GM12878 (cell line): ENCODE measurements around the gene TRIM51. TPM values are rescaled to one million over a fixed set of nuclear protein-coding genes. Genes with fewer than 3 reads are reported as not detected.

Experiments
- ATAC-seq: fragments of 200-7000 bp; cut with Tn5 transposase; 3 replicates; pipeline ENCODE4 v1.9.1; 2020; ENCODE audit warnings: mild to moderate bottlenecking, moderate library complexity
- BruUV-seq: library from RNA; stranded (reverse); fragments of 400-500 nt; replicated peaks from 2 replicates; lab custom pipeline; 2021; lab: Mats Ljungman, UMichigan
- CTCF ChIA-PET: fragments of 300-600 bp; sonication (Branson Sonifier 250); formaldehyde crosslinking; extraction: SDS; loops from one replicate; lab custom pipeline; 2021; ENCODE audit warnings: inconsistent platforms; lab: Yijun Ruan, JAX
- POLR2A ChIA-PET: fragments of 350-600 bp; formaldehyde crosslinking; extraction: SDS; loops from one replicate; lab custom pipeline; 2021; ENCODE audit warnings: inconsistent platforms; lab: Charles Lee
- RAD21 ChIA-PET: fragments of 300-600 bp; sonication (Branson Sonifier 250); formaldehyde crosslinking; loops from one replicate; lab custom pipeline; 2023; ENCODE audit warnings: antibody characterized with exemption; ENCODE audit not compliant: unreplicated experiment; lab: Charles Lee
- SMC1A ChIA-PET: fragments of 300-600 bp; sonication (Branson Sonifier 250); formaldehyde crosslinking; loops from one replicate; lab custom pipeline; 2023; ENCODE audit not compliant: unreplicated experiment, uncharacterized antibody; lab: Charles Lee
- DNase-seq: peaks from one replicate; pipeline ENCODE4 v3.0.0-alpha.2; 2011; ENCODE audit warnings: low read depth, low spot score
- FAIRE-seq: peaks from 3 replicates; lab custom pipeline; 2011; peaks lifted over from hg19 to GRCh38; lab: Jason Lieb, UNC
- H2AFZ ChIP-seq: 2 replicates; pipeline ENCODE4 v1.6.0; 2011; ENCODE audit warnings: low read depth, low read length, control low read depth; ENCODE audit not compliant: control insufficient read depth
- H3K27ac ChIP-seq: 2 replicates; pipeline ENCODE4 v1.5.1; 2011; ENCODE audit warnings: control low read depth; ENCODE audit not compliant: control insufficient read depth, insufficient read depth
- H3K27me3 ChIP-seq, 2 experiments: replicated peaks in 1 of 2; 2 replicates each; pipeline versions ENCODE4 v1.6.0 to v1.6.1; 2011; ENCODE audit warnings: low read length in 1 of 2; ENCODE audit not compliant: control insufficient read depth in 2 of 2, insufficient read depth in 2 of 2
- H3K36me3 ChIP-seq, 2 experiments: 2 replicates each; pipeline ENCODE4 v1.5.1; 2011; ENCODE audit warnings: low read length in 1 of 2; ENCODE audit not compliant: control insufficient read depth in 2 of 2, insufficient read depth in 2 of 2
- H3K4me1 ChIP-seq: 2 replicates; pipeline ENCODE4 v1.6.1; 2011; ENCODE audit warnings: mild to moderate bottlenecking, low read length, moderate library complexity, mixed read lengths; ENCODE audit not compliant: control insufficient read depth, insufficient read depth
- H3K4me2 ChIP-seq: 2 replicates; pipeline ENCODE4 v1.6.0; 2011; ENCODE audit warnings: control low read depth; ENCODE audit not compliant: control insufficient read depth, insufficient read depth
- H3K4me3 ChIP-seq: fragments of 200-600 bp; sonication (generic); 2 replicates; pipeline ENCODE4 v1.5.1; 2016
- H3K79me2 ChIP-seq: 2 replicates; pipeline ENCODE4 v1.6.0; 2011; ENCODE audit warnings: low read length; ENCODE audit not compliant: control insufficient read depth, insufficient read depth
- H3K9ac ChIP-seq: 2 replicates; pipeline ENCODE4 v1.8.0; 2011; ENCODE audit warnings: low read length, control low read depth, mixed read lengths; ENCODE audit not compliant: control insufficient read depth, insufficient read depth
- H3K9me3 ChIP-seq: replicated peaks from 3 replicates; pipeline ENCODE4 v1.5.1; 2011; ENCODE audit warnings: mild to moderate bottlenecking, low read length; ENCODE audit not compliant: control insufficient read depth, insufficient read depth
- H4K20me1 ChIP-seq: 2 replicates; pipeline ENCODE4 v1.6.0; 2011; ENCODE audit not compliant: control insufficient read depth, insufficient read depth
- CBFB ChIP-seq: IDR thresholded peaks from 2 replicates; pipeline ENCODE4 v1.6.1; 2016; ENCODE audit warnings: antibody characterized with exemption, low read depth
- ELK1 ChIP-seq: IDR thresholded peaks from 2 replicates; pipeline ENCODE4 v1.6.1; 2012; ENCODE audit warnings: low read depth, low read length, improper control_type of control experiment
- GABPA ChIP-seq: IDR thresholded peaks from 2 replicates; pipeline ENCODE4 v1.6.1; 2014; ENCODE audit warnings: antibody characterized with exemption, low read depth, mild to moderate bottlenecking, inconsistent platforms
- HSF1 ChIP-seq: fragments of 150-350 bp; IDR thresholded peaks from 2 replicates; pipeline ENCODE4 v1.6.1; 2014; ENCODE audit warnings: mild to moderate bottlenecking, low read depth, low read length
- MAX ChIP-seq: IDR thresholded peaks from 2 replicates; pipeline ENCODE4 v1.6.1; 2012; ENCODE audit warnings: low read depth, low read length, improper control_type of control experiment
- NKRF ChIP-seq: fragments of 450-650 bp; conservative IDR thresholded peaks from 2 replicates; pipeline ENCODE4 v1.6.1; 2017; ENCODE audit warnings: mild to moderate bottlenecking, moderate library complexity
- NR2C2 ChIP-seq: IDR thresholded peaks from 2 replicates; pipeline ENCODE4 v1.6.1; 2011; ENCODE audit warnings: borderline replicate concordance, low read depth; ENCODE audit not compliant: control insufficient read depth, insufficient read length
- PKNOX1 ChIP-seq: fragments of 450-650 bp; IDR thresholded peaks from 2 replicates; pipeline ENCODE4 v1.6.1; 2016; ENCODE audit warnings: mild to moderate bottlenecking
- RAD51 ChIP-seq: fragments of 450-650 bp; IDR thresholded peaks from 2 replicates; pipeline ENCODE4 v1.6.1; 2016; ENCODE audit warnings: moderate library complexity, mild to moderate bottlenecking, inconsistent platforms
- SMARCA5 ChIP-seq: fragments of 450-650 bp; IDR thresholded peaks from 2 replicates; pipeline ENCODE4 v1.6.1; 2017; ENCODE audit warnings: mild to moderate bottlenecking
- SP1 ChIP-seq: IDR thresholded peaks from one replicate; pipeline ENCODE4 v1.6.1; 2011; ENCODE audit warnings: low read depth, low read length
- SREBF2 ChIP-seq: IDR thresholded peaks from 2 replicates; pipeline ENCODE4 v1.6.1; 2012; ENCODE audit warnings: mild to moderate bottlenecking, low read length
- SUPT20H ChIP-seq: IDR thresholded peaks from 2 replicates; pipeline ENCODE4 v1.6.1; 2011; ENCODE audit warnings: low read depth, mild to moderate bottlenecking, low read length, moderate library complexity, borderline replicate concordance; ENCODE audit not compliant: control insufficient read depth
- ZNF384 ChIP-seq: IDR thresholded peaks from 2 replicates; pipeline ENCODE4 v1.6.1; 2012; ENCODE audit warnings: low read depth, mild to moderate bottlenecking, low read length, improper control_type of control experiment, borderline replicate concordance
- ZNF592 ChIP-seq: fragments of 450-650 bp; IDR thresholded peaks from 2 replicates; pipeline ENCODE4 v1.6.1; 2017; ENCODE audit warnings: mild to moderate bottlenecking, moderate library complexity
- WGBS: methylation state at CpG from one replicate; pipeline ENCODE4 v1.1.6; 2016; ENCODE audit warnings: low lambda C conversion rate; ENCODE audit not compliant: insufficient replicate concordance, insufficient coverage; ENCODE audit errors: missing lambda C conversion rate; 5-methylcytosine and 5-hydroxymethylcytosine counted together
- in situ Hi-C: fragments of 300-500 bp; cut with MboI; formaldehyde crosslinking; loops from 9 replicates; pipeline ENCODE4 v1.14.3; 2018; ENCODE audit warnings: mixed read lengths
- intact Hi-C: fragments of 100-400 bp; cut with micrococcal nuclease; formaldehyde crosslinking; loops from one replicate; pipeline ENCODE4 v1.14.2; 2022; ENCODE audit not compliant: unreplicated experiment
- polyA plus RNA-seq, 11 experiments: library from polyadenylated mRNA; depleted of rRNA in 4 of 11; unstranded in 6 of 11; stranded (reverse) in 5 of 11; fragments of >200 nt; fragmentation: Nextera tagmentation in 4 of 11; fragmentation: Illumina TruSeq in 1 of 11; extraction: Ambion mirVana in 4 of 11; extraction: Trizol in 1 of 11; gene quantifications; 1 replicate in 1 of 11; 2 replicates in 10 of 11; pipeline versions ENCODE4 v1.2.1 to v1.2.3, GENCODE V29; 2011 to 2016; ENCODE audit warnings: inconsistent platforms in 2 of 11, missing spikeins in 2 of 11, low read depth in 1 of 11
- total RNA-seq, 4 experiments: library from RNA; depleted of rRNA in 3 of 4; stranded (reverse); fragments of >200 nt in 3 of 4; fragmentation: Illumina TruSeq in 1 of 4; extraction: Trizol in 1 of 4; gene quantifications; 2 replicates each; pipeline versions ENCODE4 v1.2.1 to v1.2.3, GENCODE V29; 2013 to 2021

Gene TRIM51
- total and polyA plus RNA-seq, 10 of the 15 experiments (the other 5 are each of a cell fraction or from before 2014, with no cell fraction given): not detected

- in situ Hi-C loops: no loop called here
- no peak for TF ChIP-seq SMARCA5
- no peak for TF ChIP-seq HSF1
- TF ChIP-seq NR2C2: no peak
- TF ChIP-seq ZNF592: no peak
- TF ChIP-seq SREBF2: no peak
- TF ChIP-seq ZNF384: no peak
- no peak for TF ChIP-seq SUPT20H
- no peak for TF ChIP-seq MAX
- no peak for TF ChIP-seq GABPA
- no peak for TF ChIP-seq ELK1
- TF ChIP-seq SP1: no peak
- no peak for TF ChIP-seq NKRF
- TF ChIP-seq CBFB: no peak
- no peak for TF ChIP-seq PKNOX1
- no peak for TF ChIP-seq RAD51
These were observed 35.6 kb upstream of the TRIM51 start for GRCh38 chr11:55847453-55847852.

More at GRCh38 chr11:55847453-55847852, 35.6 kb upstream of the TRIM51 start:
- Histone ChIP-seq H3K9ac (no peak overlapping the region), H3K27me3 (no peaks in the 10 kb centered on the region), H3K79me2 (no peaks in the 10 kb centered on the region), H3K4me1 (no peaks in the 10 kb centered on the region), H4K20me1 (no peaks in the 10 kb centered on the region), H2AFZ (no peak overlapping the region), H3K36me3 (no peaks in the 10 kb centered on the region), H3K9me3 (no peaks in the 10 kb centered on the region), H3K27ac (no peak overlapping the region), H3K4me2 (no peak overlapping the region), H3K4me3 (no peak overlapping the region)
- CTCF ChIA-PET: no interaction called here
- SMC1A ChIA-PET: interaction anchor here (0.7 to 1.0 kb wide), 2 partner anchors 11 to 31 kb away, joined by 3 read pairs; no protein-coding TSS in a partner anchor
- RAD21 ChIA-PET: no interaction called here
- POLR2A ChIA-PET: no interaction called here
- 0% methylated on average over 2 of the region's 2 CpGs for WGBS
- FAIRE-seq (no peak), ATAC-seq (no peak), DNase-seq (no peak)
- BruUV-seq: no TSS peak
- intact Hi-C loops: loop anchor here (10.0 kb wide), 1 partner anchor 47 kb away; no protein-coding TSS in a partner anchor
